HG02938 (cell line): ENCODE measurements around the gene ADGRL3.

ENCODE experiments used
- ATAC-seq: cut with Tn5 transposase; IDR thresholded peaks from one replicate; pipeline ENCODE4 v1.9.1; 2021; ENCODE audit warnings: mild to moderate bottlenecking, moderate library complexity; ENCODE audit not compliant: unreplicated experiment

ADGRL3 gene

GRCh38 chr4:61407642-61408618 is 207.8 kb downstream of the ADGRL3 start:
- ATAC-seq: no peak

- no peak for ATAC-seq
Observed at GRCh38 chr4:61408861-61409260, 208.7 kb downstream of the ADGRL3 start.

GRCh38 chr4:61411241-61411640 is 211.1 kb downstream of the ADGRL3 start:
- no peak for ATAC-seq

- ATAC-seq: no peak
Observed at GRCh38 chr4:61425315-61425714, 225.2 kb downstream of the ADGRL3 start.

- no peak for ATAC-seq
Observed at GRCh38 chr4:61426229-61426628, 226.1 kb downstream of the ADGRL3 start.

GRCh38 chr4:61427099-61427817 is 227.1 kb downstream of the ADGRL3 start:
- no peak for ATAC-seq

- no peak for ATAC-seq
Observed at GRCh38 chr4:61427818-61428495, 227.8 kb downstream of the ADGRL3 start.

GRCh38 chr4:61428950-61429349 is 228.8 kb downstream of the ADGRL3 start:
- ATAC-seq: no peak

- no peak for ATAC-seq
Observed at GRCh38 chr4:61431131-61431530, 231.0 kb downstream of the ADGRL3 start.

GRCh38 chr4:61437923-61438322 is 237.8 kb downstream of the ADGRL3 start:
- no peak for ATAC-seq

- no peak for ATAC-seq
Observed at GRCh38 chr4:61440321-61440720, 240.2 kb downstream of the ADGRL3 start.

GRCh38 chr4:61442936-61443335 is 242.8 kb downstream of the ADGRL3 start:
- no peak for ATAC-seq

- ATAC-seq: no peak
Observed at GRCh38 chr4:61443813-61444510, 243.8 kb downstream of the ADGRL3 start.

- no peak for ATAC-seq
Observed at GRCh38 chr4:61445374-61446063, 245.4 kb downstream of the ADGRL3 start.

GRCh38 chr4:61446941-61447340 is 246.8 kb downstream of the ADGRL3 start:
- ATAC-seq: no peak

GRCh38 chr4:61447918-61448317 is 247.8 kb downstream of the ADGRL3 start:
- no peak for ATAC-seq

- no peak for ATAC-seq
Observed at GRCh38 chr4:61451935-61452334, 251.8 kb downstream of the ADGRL3 start.

GRCh38 chr4:61461956-61462355 is 261.8 kb downstream of the ADGRL3 start:
- ATAC-seq: no peak

- ATAC-seq: no peak
Observed at GRCh38 chr4:61462451-61463326, 262.6 kb downstream of the ADGRL3 start.
